ENCODE measurements around the gene CERS6. TPM values are rescaled to one million over a fixed set of nuclear protein-coding genes. Genes with fewer than 3 reads are reported as not detected.

Gene CERS6
- total and polyA plus RNA-seq, 2 experiments from 2014 or later, result 40.9 to 99.1 TPM

- Histone ChIP-seq H3K4me3 (no peak overlapping the region), H3K4me1 (ENCODE audit: insufficient read depth) (peaks cover 13% of the 10 kb centered on the region), H2AFZ (no peak overlapping the region), H3K9me2 (replicated peaks; ENCODE audit: insufficient read depth) (no peaks in the 10 kb centered on the region), H3K4me2 (no peak overlapping the region), H4K20me1 (ENCODE audit: insufficient read depth, poor library complexity, severe bottlenecking) (no peaks in the 10 kb centered on the region), H3K27me3 (no peaks in the 10 kb centered on the region), H3K27ac (no peak overlapping the region), H3K9me3 (ENCODE audit: low read depth) (no peaks in the 10 kb centered on the region), H3K36me3 (replicated peaks; ENCODE audit: insufficient read depth, low read depth) (no peaks in the 10 kb centered on the region), H3K79me2 (peaks cover 99% of the 10 kb centered on the region)
- TF ChIP-seq EZH2phosphoT487 (IDR thresholded peaks at IDR 0.05; ENCODE audit: low read depth, severe bottlenecking, unreplicated experiment) (no peak), EZH2 (IDR thresholded peaks at IDR 0.05; ENCODE audit: borderline replicate concordance) (no peak)
- 91% methylated on average over 2 of the region's 2 CpGs for WGBS (ENCODE audit: low lambda C conversion rate, missing lambda C conversion rate)
- no peak for DNase-seq (ENCODE audit: low spot score)
These were observed 131.2 kb downstream of the CERS6 start for GRCh38 chr2:168587307-168587706.

DNA sequence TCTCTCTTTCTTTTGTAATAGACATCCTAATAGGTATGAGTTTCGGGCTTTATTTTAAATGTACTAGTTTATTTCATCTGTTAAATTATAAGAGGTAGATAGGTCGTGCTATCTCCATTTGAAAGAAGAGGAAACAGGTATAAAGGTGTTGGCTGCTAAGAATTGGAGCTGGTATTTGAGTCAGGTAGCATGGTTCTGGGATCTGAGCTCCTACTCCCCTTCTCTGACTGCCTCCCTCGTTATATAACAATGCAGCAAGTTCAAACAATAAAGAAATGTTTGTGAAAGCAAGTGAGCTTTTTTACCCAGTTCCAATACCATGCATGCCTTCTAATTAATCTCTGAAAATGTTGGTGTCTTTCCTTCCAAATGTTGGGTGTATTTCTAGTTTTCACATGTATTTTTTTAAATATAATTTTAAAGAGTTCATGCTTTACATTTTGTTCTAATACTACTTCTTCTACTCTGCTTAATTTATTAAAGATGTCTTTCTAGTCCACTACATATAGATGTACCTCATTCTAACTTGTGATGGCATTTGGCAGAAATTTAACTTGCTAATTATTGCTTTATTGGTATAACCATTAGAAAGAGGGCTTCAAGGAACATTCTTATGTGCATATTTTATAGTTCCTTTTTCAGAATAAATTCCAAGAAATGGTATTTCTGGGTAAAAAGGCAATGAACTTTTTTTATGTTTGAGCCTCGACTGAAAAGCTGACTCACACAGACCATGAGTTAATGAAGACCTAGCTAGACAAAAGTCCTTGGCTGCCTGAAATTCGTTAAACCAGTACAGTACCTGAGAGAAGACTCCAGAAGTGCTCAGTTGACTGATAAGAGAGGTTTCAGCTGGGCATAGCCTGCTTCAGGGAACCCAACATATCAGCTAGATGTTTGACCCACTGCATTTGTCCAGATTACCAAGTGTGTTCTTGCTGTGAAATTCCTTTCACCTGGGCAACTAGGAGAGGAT lies 133.5 kb downstream of the CERS6 start:
- Histone ChIP-seq H3K4me3 (no peak overlapping the region), H3K9me2 (replicated peaks; ENCODE audit: insufficient read depth) (no peaks in the 10 kb centered on the region), H3K27me3 (no peaks in the 10 kb centered on the region), H3K79me2 (peaks cover 98% of the 10 kb centered on the region), H3K36me3 (replicated peaks; ENCODE audit: insufficient read depth, low read depth) (no peaks in the 10 kb centered on the region), H4K20me1 (ENCODE audit: insufficient read depth, poor library complexity, severe bottlenecking) (no peaks in the 10 kb centered on the region), H3K4me2 (no peak overlapping the region), H2AFZ (no peak overlapping the region), H3K9me3 (ENCODE audit: low read depth) (no peaks in the 10 kb centered on the region), H3K27ac (no peak overlapping the region), H3K4me1 (ENCODE audit: insufficient read depth) (no peaks in the 10 kb centered on the region)
- no peak for TF ChIP-seq EZH2phosphoT487 (IDR thresholded peaks at IDR 0.05; ENCODE audit: low read depth, severe bottlenecking, unreplicated experiment)
- TF ChIP-seq, protein P1, sequence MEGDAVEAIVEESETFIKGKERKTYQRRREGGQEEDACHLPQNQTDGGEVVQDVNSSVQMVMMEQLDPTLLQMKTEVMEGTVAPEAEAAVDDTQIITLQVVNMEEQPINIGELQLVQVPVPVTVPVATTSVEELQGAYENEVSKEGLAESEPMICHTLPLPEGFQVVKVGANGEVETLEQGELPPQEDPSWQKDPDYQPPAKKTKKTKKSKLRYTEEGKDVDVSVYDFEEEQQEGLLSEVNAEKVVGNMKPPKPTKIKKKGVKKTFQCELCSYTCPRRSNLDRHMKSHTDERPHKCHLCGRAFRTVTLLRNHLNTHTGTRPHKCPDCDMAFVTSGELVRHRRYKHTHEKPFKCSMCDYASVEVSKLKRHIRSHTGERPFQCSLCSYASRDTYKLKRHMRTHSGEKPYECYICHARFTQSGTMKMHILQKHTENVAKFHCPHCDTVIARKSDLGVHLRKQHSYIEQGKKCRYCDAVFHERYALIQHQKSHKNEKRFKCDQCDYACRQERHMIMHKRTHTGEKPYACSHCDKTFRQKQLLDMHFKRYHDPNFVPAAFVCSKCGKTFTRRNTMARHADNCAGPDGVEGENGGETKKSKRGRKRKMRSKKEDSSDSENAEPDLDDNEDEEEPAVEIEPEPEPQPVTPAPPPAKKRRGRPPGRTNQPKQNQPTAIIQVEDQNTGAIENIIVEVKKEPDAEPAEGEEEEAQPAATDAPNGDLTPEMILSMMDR (IDR thresholded peaks at IDR 0.05; ENCODE audit: poor library complexity), result no peak
- TF ChIP-seq EZH2 (IDR thresholded peaks at IDR 0.05; ENCODE audit: borderline replicate concordance), result no peak
- 67% methylated on average over 5 of the region's 5 CpGs for WGBS (ENCODE audit: low lambda C conversion rate, missing lambda C conversion rate)
- no peak for DNase-seq (ENCODE audit: low spot score)

- H3K27ac ChIP-seq, result no peak overlapping the region
- DNase-seq (ENCODE audit: low spot score), result no peak
- TF ChIP-seq EZH2phosphoT487 (IDR thresholded peaks at IDR 0.05; ENCODE audit: low read depth, severe bottlenecking, unreplicated experiment), result no peak
- TF ChIP-seq, protein P1 (IDR thresholded peaks at IDR 0.05; ENCODE audit: poor library complexity), result no peak
- H4K20me1 ChIP-seq (ENCODE audit: insufficient read depth, poor library complexity, severe bottlenecking), result no peaks in the 10 kb centered on the region
- H2AFZ ChIP-seq, result no peak overlapping the region
- 95% methylated on average over 3 of the region's 3 CpGs for WGBS (ENCODE audit: low lambda C conversion rate, missing lambda C conversion rate)
- no peaks in the 10 kb centered on the region for H3K27me3 ChIP-seq
- H3K4me3 ChIP-seq, result no peak overlapping the region
- no peaks in the 10 kb centered on the region for H3K9me3 ChIP-seq (ENCODE audit: low read depth)
- H3K79me2 ChIP-seq, result peaks cover 98% of the 10 kb centered on the region
- no peaks in the 10 kb centered on the region for H3K36me3 ChIP-seq (replicated peaks; ENCODE audit: insufficient read depth, low read depth)
- no peaks in the 10 kb centered on the region for H3K4me1 ChIP-seq (ENCODE audit: insufficient read depth)
- H3K9me2 ChIP-seq (replicated peaks; ENCODE audit: insufficient read depth), result no peaks in the 10 kb centered on the region
- H3K4me2 ChIP-seq, result no peak overlapping the region
These were observed 136.2 kb downstream of the CERS6 start for GRCh38 chr2:168592181-168592831.

DNA sequence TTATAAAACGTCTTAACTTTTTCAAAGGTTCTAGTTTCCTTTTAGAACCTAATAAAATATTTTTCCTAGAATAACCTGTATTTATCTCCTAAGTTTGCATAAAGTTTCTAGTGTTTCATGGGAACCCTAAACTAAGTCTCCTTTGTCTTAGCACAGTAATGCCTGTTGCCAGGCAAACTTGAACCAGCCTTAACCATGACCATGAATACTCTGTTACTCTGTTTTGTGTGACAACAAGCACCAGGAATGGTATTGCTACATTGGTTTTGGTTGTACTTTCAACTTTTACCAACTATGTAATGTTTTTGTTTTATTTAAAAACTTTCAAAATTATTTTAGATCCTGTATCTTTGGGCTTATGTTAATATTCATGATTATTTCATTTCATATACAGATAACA lies 137.6 kb downstream of the CERS6 start:
- H3K4me3 ChIP-seq, result no peak overlapping the region
- no peaks in the 10 kb centered on the region for H3K9me3 ChIP-seq (ENCODE audit: low read depth)
- WGBS (ENCODE audit: low lambda C conversion rate, missing lambda C conversion rate), result 70% methylated on average over 1 of the region's 1 CpG
- DNase-seq (ENCODE audit: low spot score), result no peak
- no peaks in the 10 kb centered on the region for H4K20me1 ChIP-seq (ENCODE audit: insufficient read depth, poor library complexity, severe bottlenecking)
- peaks cover 96% of the 10 kb centered on the region for H3K79me2 ChIP-seq
- no peak overlapping the region for H3K4me2 ChIP-seq
- no peak overlapping the region for H3K27ac ChIP-seq
- peaks cover 4% of the 10 kb centered on the region for H3K4me1 ChIP-seq (ENCODE audit: insufficient read depth)
- TF ChIP-seq, protein P1 (IDR thresholded peaks at IDR 0.05; ENCODE audit: poor library complexity), result no peak
- TF ChIP-seq EZH2 (IDR thresholded peaks at IDR 0.05; ENCODE audit: borderline replicate concordance) (no peak), EZH2phosphoT487 (IDR thresholded peaks at IDR 0.05; ENCODE audit: low read depth, severe bottlenecking, unreplicated experiment) (no peak)
- no peaks in the 10 kb centered on the region for H3K9me2 ChIP-seq (replicated peaks; ENCODE audit: insufficient read depth)
- no peaks in the 10 kb centered on the region for H3K27me3 ChIP-seq
- H2AFZ ChIP-seq, result no peak overlapping the region
- H3K36me3 ChIP-seq (replicated peaks; ENCODE audit: insufficient read depth, low read depth), result no peaks in the 10 kb centered on the region
